MM.1S (cell line): Measurements from ENCODE around the gene RNASE9.
"Not testable (repeated sequence)": the region's sequence is repeated elsewhere in the genome, so short reads cannot be mapped to it uniquely, and the experiment has no call there.

Source experiments
- DNase-seq: peaks from one replicate; pipeline ENCODE4 v3.0.0-alpha.2; 2015
- H2AFZ ChIP-seq: fragments of 300-600 bp; sonication (generic); 2 replicates; pipeline ENCODE4 v1.6.0; 2016; ENCODE audit warnings: antibody characterized with exemption, low read length
- H3F3A ChIP-seq: fragments of 300-600 bp; sonication (generic); 2 replicates; pipeline ENCODE4 v1.6.1; 2016; ENCODE audit warnings: mild to moderate bottlenecking, antibody characterized with exemption, low read length, moderate library complexity, mixed read lengths; ENCODE audit not compliant: insufficient read depth
- H3K27ac ChIP-seq: fragments of 300-600 bp; sonication (generic); 2 replicates; pipeline ENCODE4 v1.5.1; 2016; ENCODE audit warnings: mild to moderate bottlenecking, low read length
- H3K27me3 ChIP-seq: fragments of 300-600 bp; sonication (generic); replicated peaks from 2 replicates; pipeline ENCODE4 v1.6.0; 2016; ENCODE audit warnings: low read length; ENCODE audit not compliant: insufficient read depth
- H3K36me3 ChIP-seq: fragments of 300-600 bp; sonication (generic); replicated peaks from 2 replicates; pipeline ENCODE4 v1.6.1; 2016; ENCODE audit warnings: mild to moderate bottlenecking, low read length, mixed read lengths; ENCODE audit not compliant: insufficient read depth
- H3K4me1 ChIP-seq: fragments of 300-600 bp; sonication (generic); 2 replicates; pipeline ENCODE4 v1.6.1; 2016; ENCODE audit warnings: low read length, mixed read lengths
- H3K4me2 ChIP-seq: fragments of 300-600 bp; sonication (generic); 2 replicates; pipeline ENCODE4 v1.6.0; 2016; ENCODE audit warnings: low read depth, low read length
- H3K4me3 ChIP-seq: fragments of 300-600 bp; sonication (generic); 2 replicates; pipeline ENCODE4 v1.5.1; 2016; ENCODE audit warnings: low read length, mixed read lengths
- H3K79me2 ChIP-seq: fragments of 300-600 bp; sonication (generic); 2 replicates; pipeline ENCODE4 v1.6.1; 2016; ENCODE audit warnings: mixed run types, low read length, mixed read lengths
- H3K9ac ChIP-seq: fragments of 300-600 bp; sonication (generic); 2 replicates; pipeline ENCODE4 v1.6.1; 2016; ENCODE audit warnings: low read length, mixed read lengths
- H3K9me2 ChIP-seq: fragments of 300-600 bp; sonication (generic); replicated peaks from 2 replicates; pipeline ENCODE4 v1.6.1; 2016; ENCODE audit warnings: mild to moderate bottlenecking, low read length, mixed read lengths; ENCODE audit not compliant: insufficient read depth
- H3K9me3 ChIP-seq: fragments of 300-600 bp; sonication (generic); replicated peaks from 2 replicates; pipeline ENCODE4 v1.6.1; 2016; ENCODE audit warnings: mild to moderate bottlenecking, low read length, mixed read lengths; ENCODE audit not compliant: insufficient read depth
- H4K20me1 ChIP-seq: fragments of 300-600 bp; sonication (generic); 2 replicates; pipeline ENCODE4 v1.6.1; 2016; ENCODE audit warnings: mild to moderate bottlenecking, low read length, moderate library complexity, mixed read lengths; ENCODE audit not compliant: insufficient read depth
- EZH2 ChIP-seq: fragments of 300-600 bp; sonication (generic); optimal IDR thresholded peaks from 2 replicates; pipeline ENCODE3; 2017; ENCODE audit warnings: low read depth, mild to moderate bottlenecking, antibody characterized with exemption, low read length, mixed read lengths
- EZH2phosphoT487 ChIP-seq: fragments of 300-600 bp; sonication (generic); IDR thresholded peaks from 2 replicates; pipeline ENCODE4 v1.6.1; 2018; ENCODE audit warnings: antibody characterized with exemption, low read length
- TF ChIP-seq, protein P1 (sequence below): fragments of 300-600 bp; sonication (generic); IDR thresholded peaks from 2 replicates; pipeline ENCODE4 v1.5.1; 2016; ENCODE audit warnings: antibody characterized with exemption, low read length, mixed read lengths

The RNASE9 gene

DNA sequence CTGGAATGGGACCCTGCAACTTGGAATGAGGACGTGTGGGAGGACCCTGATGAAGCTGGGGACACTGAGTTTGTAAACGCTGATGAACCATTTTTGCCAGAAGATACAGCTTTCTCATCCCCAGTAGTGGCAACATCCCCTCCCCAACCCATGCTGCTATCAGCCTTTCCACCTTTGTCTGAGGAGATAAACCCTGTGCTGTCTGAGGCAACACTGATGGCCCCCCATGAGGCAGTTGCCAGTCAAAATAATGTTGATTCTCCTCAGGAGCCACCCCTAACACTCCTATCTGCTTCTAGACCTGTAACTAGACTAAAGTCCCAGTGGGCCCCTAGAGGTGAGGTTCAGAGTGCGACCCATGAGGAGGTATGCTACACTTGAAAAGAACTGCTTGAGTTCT lies 7.5 kb upstream of the RNASE9 start:
- H3K27me3 ChIP-seq = no peaks in the 10 kb centered on the region

DNA sequence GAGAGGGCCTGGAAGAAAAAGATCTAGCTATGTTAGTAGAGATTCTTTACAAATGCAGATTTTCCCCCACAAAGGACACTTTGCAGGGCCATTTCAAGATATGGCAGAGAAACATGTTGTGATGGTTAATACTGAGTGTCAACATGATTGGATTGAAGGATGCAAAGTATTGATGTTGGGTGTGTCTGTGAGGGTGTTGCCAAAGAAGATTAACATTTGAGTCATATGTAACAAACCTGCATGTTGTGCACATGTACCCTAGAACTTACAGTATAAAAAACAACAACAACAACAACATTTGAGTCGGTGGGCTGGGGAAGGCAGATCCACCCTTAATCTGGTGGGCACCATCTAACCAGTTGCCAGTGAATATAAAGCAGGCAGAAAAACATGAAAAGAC lies 6.4 kb upstream of the RNASE9 start:
- not testable (repeated sequence) for H3K9me2 ChIP-seq, H3K36me3 ChIP-seq, H3K27ac ChIP-seq, H3K4me2 ChIP-seq, H4K20me1 ChIP-seq, H3K9ac ChIP-seq, H3K4me3 ChIP-seq, H3K79me2 ChIP-seq, H3K9me3 ChIP-seq, H3K27me3 ChIP-seq, H3K4me1 ChIP-seq, DNase-seq, H3F3A ChIP-seq, H2AFZ ChIP-seq

More for the DNA sequence above, 7.5 kb upstream of the RNASE9 start:
- H3K4me1 ChIP-seq = no peaks in the 10 kb centered on the region
- H3K9ac ChIP-seq = no peak overlapping the region
- no peak overlapping the region for H3K4me3 ChIP-seq
- no peaks in the 10 kb centered on the region for H4K20me1 ChIP-seq
- H3K27ac ChIP-seq = no peak overlapping the region
- no peak overlapping the region for H3K4me2 ChIP-seq
- H3K79me2 ChIP-seq = no peaks in the 10 kb centered on the region
- H3K36me3 ChIP-seq = no peaks in the 10 kb centered on the region
- DNase-seq = no peak
- no peak overlapping the region for H2AFZ ChIP-seq
- H3K9me2 ChIP-seq = no peaks in the 10 kb centered on the region
- H3F3A ChIP-seq = no peaks in the 10 kb centered on the region
- no peak for TF ChIP-seq EZH2
- TF ChIP-seq, protein P1, sequence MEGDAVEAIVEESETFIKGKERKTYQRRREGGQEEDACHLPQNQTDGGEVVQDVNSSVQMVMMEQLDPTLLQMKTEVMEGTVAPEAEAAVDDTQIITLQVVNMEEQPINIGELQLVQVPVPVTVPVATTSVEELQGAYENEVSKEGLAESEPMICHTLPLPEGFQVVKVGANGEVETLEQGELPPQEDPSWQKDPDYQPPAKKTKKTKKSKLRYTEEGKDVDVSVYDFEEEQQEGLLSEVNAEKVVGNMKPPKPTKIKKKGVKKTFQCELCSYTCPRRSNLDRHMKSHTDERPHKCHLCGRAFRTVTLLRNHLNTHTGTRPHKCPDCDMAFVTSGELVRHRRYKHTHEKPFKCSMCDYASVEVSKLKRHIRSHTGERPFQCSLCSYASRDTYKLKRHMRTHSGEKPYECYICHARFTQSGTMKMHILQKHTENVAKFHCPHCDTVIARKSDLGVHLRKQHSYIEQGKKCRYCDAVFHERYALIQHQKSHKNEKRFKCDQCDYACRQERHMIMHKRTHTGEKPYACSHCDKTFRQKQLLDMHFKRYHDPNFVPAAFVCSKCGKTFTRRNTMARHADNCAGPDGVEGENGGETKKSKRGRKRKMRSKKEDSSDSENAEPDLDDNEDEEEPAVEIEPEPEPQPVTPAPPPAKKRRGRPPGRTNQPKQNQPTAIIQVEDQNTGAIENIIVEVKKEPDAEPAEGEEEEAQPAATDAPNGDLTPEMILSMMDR = no peak
- no peak for TF ChIP-seq EZH2phosphoT487
- no peaks in the 10 kb centered on the region for H3K9me3 ChIP-seq

DNA sequence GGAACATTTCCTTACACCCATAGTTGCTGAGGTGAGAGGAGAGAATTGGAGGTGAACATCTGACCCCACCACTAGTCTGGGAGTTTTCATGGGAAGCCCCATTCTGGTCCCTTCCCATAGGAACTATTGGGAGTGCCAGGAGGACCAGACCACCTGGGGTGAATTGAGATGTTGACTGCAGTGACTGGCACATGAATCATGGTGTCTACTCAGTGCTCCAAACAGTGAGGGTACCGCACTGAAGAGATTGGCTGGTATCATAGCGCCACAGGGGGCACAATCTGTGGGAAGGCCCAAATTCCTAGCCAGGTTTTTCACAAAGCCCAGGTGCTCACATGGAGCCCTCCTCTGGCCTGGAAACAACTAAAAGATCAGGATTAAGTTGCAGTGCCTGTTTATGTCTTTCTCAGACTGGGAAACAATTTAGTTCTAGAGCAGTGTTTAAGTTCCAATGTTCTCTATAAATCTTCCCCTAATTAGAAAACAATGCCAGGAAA lies 3.7 kb upstream of the RNASE9 start:
- no peak overlapping the region for H2AFZ ChIP-seq
- H3F3A ChIP-seq = no peaks in the 10 kb centered on the region
- DNase-seq = no peak
- no peaks in the 10 kb centered on the region for H3K9me2 ChIP-seq
- no peak overlapping the region for H3K4me2 ChIP-seq
- no peaks in the 10 kb centered on the region for H3K9me3 ChIP-seq
- no peaks in the 10 kb centered on the region for H3K79me2 ChIP-seq
- H3K27me3 ChIP-seq = no peaks in the 10 kb centered on the region
- TF ChIP-seq EZH2 = no peak
- TF ChIP-seq EZH2phosphoT487 = no peak
- TF ChIP-seq, protein P1 = no peak
- H3K4me3 ChIP-seq = no peak overlapping the region
- no peak overlapping the region for H3K27ac ChIP-seq
- no peaks in the 10 kb centered on the region for H3K4me1 ChIP-seq
- no peak overlapping the region for H3K9ac ChIP-seq
- no peaks in the 10 kb centered on the region for H4K20me1 ChIP-seq
- no peaks in the 10 kb centered on the region for H3K36me3 ChIP-seq

DNA sequence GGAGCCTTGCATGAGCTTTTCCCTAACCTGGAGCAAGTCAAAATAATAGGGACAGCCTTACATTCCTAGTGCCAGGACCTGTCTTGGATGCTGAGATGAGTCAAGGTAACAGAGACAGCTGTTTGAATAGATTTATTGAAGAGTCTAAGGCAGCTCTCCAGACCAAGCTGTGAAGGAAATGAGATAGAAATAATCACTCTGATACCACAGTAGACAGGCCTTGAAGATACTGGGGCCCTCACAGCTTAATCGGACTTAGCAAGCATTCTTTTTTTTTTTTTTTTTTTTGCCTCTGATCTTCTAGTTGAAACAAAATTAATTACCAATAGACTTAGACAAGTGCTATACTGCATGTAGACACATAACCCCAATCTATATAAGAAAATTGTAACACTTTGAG lies 3.1 kb upstream of the RNASE9 start:
- Histone ChIP-seq H3F3A (no peaks in the 10 kb centered on the region), H3K4me2 (no peak overlapping the region), H2AFZ (no peak overlapping the region), H3K27me3 (no peaks in the 10 kb centered on the region), H3K9me2 (no peaks in the 10 kb centered on the region), H3K79me2 (no peaks in the 10 kb centered on the region), H3K9ac (no peak overlapping the region), H3K27ac (no peak overlapping the region), H4K20me1 (no peaks in the 10 kb centered on the region), H3K4me3 (no peak overlapping the region), H3K9me3 (no peaks in the 10 kb centered on the region), H3K36me3 (no peaks in the 10 kb centered on the region), H3K4me1 (no peaks in the 10 kb centered on the region)
- TF ChIP-seq, protein P1 = no peak
- TF ChIP-seq EZH2phosphoT487 (no peak), EZH2 (no peak)
- DNase-seq = no peak
